Measurements from ENCODE around the gene GLB1L3.

- TF ChIP-seq, protein P1, sequence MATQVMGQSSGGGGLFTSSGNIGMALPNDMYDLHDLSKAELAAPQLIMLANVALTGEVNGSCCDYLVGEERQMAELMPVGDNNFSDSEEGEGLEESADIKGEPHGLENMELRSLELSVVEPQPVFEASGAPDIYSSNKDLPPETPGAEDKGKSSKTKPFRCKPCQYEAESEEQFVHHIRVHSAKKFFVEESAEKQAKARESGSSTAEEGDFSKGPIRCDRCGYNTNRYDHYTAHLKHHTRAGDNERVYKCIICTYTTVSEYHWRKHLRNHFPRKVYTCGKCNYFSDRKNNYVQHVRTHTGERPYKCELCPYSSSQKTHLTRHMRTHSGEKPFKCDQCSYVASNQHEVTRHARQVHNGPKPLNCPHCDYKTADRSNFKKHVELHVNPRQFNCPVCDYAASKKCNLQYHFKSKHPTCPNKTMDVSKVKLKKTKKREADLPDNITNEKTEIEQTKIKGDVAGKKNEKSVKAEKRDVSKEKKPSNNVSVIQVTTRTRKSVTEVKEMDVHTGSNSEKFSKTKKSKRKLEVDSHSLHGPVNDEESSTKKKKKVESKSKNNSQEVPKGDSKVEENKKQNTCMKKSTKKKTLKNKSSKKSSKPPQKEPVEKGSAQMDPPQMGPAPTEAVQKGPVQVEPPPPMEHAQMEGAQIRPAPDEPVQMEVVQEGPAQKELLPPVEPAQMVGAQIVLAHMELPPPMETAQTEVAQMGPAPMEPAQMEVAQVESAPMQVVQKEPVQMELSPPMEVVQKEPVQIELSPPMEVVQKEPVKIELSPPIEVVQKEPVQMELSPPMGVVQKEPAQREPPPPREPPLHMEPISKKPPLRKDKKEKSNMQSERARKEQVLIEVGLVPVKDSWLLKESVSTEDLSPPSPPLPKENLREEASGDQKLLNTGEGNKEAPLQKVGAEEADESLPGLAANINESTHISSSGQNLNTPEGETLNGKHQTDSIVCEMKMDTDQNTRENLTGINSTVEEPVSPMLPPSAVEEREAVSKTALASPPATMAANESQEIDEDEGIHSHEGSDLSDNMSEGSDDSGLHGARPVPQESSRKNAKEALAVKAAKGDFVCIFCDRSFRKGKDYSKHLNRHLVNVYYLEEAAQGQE (IDR thresholded peaks at IDR 0.05; ENCODE audit: low read depth): no peak
- TF ChIP-seq EP300 (IDR thresholded peaks at IDR 0.05; ENCODE audit: borderline replicate concordance): no peak
- TF ChIP-seq TCF12 (IDR thresholded peaks at IDR 0.05; ENCODE audit: low read depth): no peak
- TF ChIP-seq CEBPB (IDR thresholded peaks at IDR 0.05): no peak
- TF ChIP-seq, protein P2, sequence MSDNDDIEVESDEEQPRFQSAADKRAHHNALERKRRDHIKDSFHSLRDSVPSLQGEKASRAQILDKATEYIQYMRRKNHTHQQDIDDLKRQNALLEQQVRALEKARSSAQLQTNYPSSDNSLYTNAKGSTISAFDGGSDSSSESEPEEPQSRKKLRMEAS (IDR thresholded peaks at IDR 0.05): no peak
- no peak for TF ChIP-seq YY1 (IDR thresholded peaks at IDR 0.05; ENCODE audit: low read depth)
- TF ChIP-seq NFIC (IDR thresholded peaks at IDR 0.05): no peak
- no peak for TF ChIP-seq TEAD4 (IDR thresholded peaks at IDR 0.05)
- TF ChIP-seq USF1 (IDR thresholded peaks at IDR 0.05): no peak
- no peak for TF ChIP-seq EGR1 (IDR thresholded peaks at IDR 0.05)
- no peak for TF ChIP-seq TAF1 (IDR thresholded peaks at IDR 0.05; ENCODE audit: low read depth)
- TF ChIP-seq CREB1 (IDR thresholded peaks at IDR 0.05; ENCODE audit: low read depth): no peak
Observed at GRCh38 chr11:134312223-134312622, 36.0 kb downstream of the GLB1L3 start.

All from Ishikawa (cell line).